Stimulated activated CD8-positive, alpha-beta memory T cell treated with anti-CD3 and anti-CD28 coated beads, Interleukin-7, amount 100 ng/mL, for 1 hour (primary cell): Measurements from ENCODE around the gene PUDP.
"Not testable (repeated sequence)": the region's sequence is repeated elsewhere in the genome, so short reads cannot be mapped to it uniquely, and the experiment has no call there.

Experiments used
- DNase-seq, 2 donors: peaks; one replicate each; pipeline ENCODE4 v3.0.0-alpha.2; 2020; ENCODE audit warnings: low read depth in 2 of 2

PUDP gene

GRCh38 chrX:7073336-7073735, 74.6 kb downstream of the PUDP start:
- no peak for DNase-seq

GRCh38 chrX:7072856-7073255, 75.1 kb downstream of the PUDP start:
- DNase-seq, result no peak

GRCh38 chrX:7071390-7071789, 76.6 kb downstream of the PUDP start:
- no peak for DNase-seq

- no peak for DNase-seq
Measured at GRCh38 chrX:7069556-7069955, 78.4 kb downstream of the PUDP start.

GRCh38 chrX:7068939-7069367, 79.0 kb downstream of the PUDP start:
- peak in 1 of 2 donors; percentile 11 for DNase-seq

- no peak for DNase-seq
Measured at GRCh38 chrX:7067256-7067655, 80.7 kb downstream of the PUDP start.

GRCh38 chrX:7065473-7065872, 82.5 kb downstream of the PUDP start:
- no peak for DNase-seq

- DNase-seq, result no peak
Measured at GRCh38 chrX:7062903-7063302, 85.0 kb downstream of the PUDP start.

- DNase-seq, result no peak
Measured at GRCh38 chrX:7062276-7062675, 85.7 kb downstream of the PUDP start.

GRCh38 chrX:7061429-7061828, 86.5 kb downstream of the PUDP start:
- DNase-seq, result no peak

GRCh38 chrX:7060444-7060843, 87.5 kb downstream of the PUDP start:
- DNase-seq, result no peak

- no peak for DNase-seq
Measured at GRCh38 chrX:7059859-7060258, 88.1 kb downstream of the PUDP start.

- no peak for DNase-seq
Measured at GRCh38 chrX:7059214-7059838, 88.6 kb downstream of the PUDP start.

- DNase-seq, result no peak
Measured at GRCh38 chrX:7055386-7056137, 92.4 kb downstream of the PUDP start.

- no peak for DNase-seq
Measured at GRCh38 chrX:7054219-7055216, 93.4 kb downstream of the PUDP start.

- no peak for DNase-seq
Measured at GRCh38 chrX:7052541-7052940, 95.4 kb downstream of the PUDP start.

GRCh38 chrX:7050271-7050670, 97.7 kb downstream of the PUDP start:
- DNase-seq, result no peak

- DNase-seq, result no peak
Measured at GRCh38 chrX:7047951-7048350, 100.0 kb downstream of the PUDP start.

GRCh38 chrX:7045238-7045955, 102.6 kb downstream of the PUDP start:
- DNase-seq, result no peak

- DNase-seq, result not testable (repeated sequence)
Measured at GRCh38 chrX:7043796-7044433, 104.0 kb downstream of the PUDP start.

GRCh38 chrX:7028246-7028645, 119.7 kb downstream of the PUDP start:
- DNase-seq, result no peak
